Activated CD8-positive, alpha-beta memory T cell treated with anti-CD3 and anti-CD28 coated beads for 24 hours (primary cell): ENCODE results near the gene PIGS.
"Not testable (repeated sequence)": the region's sequence is repeated elsewhere in the genome, so short reads cannot be mapped to it uniquely, and the experiment has no call there.

Experiments
- DNase-seq: peaks from one replicate; pipeline ENCODE4 v3.0.0-alpha.2; 2020

PIGS gene

DNA sequence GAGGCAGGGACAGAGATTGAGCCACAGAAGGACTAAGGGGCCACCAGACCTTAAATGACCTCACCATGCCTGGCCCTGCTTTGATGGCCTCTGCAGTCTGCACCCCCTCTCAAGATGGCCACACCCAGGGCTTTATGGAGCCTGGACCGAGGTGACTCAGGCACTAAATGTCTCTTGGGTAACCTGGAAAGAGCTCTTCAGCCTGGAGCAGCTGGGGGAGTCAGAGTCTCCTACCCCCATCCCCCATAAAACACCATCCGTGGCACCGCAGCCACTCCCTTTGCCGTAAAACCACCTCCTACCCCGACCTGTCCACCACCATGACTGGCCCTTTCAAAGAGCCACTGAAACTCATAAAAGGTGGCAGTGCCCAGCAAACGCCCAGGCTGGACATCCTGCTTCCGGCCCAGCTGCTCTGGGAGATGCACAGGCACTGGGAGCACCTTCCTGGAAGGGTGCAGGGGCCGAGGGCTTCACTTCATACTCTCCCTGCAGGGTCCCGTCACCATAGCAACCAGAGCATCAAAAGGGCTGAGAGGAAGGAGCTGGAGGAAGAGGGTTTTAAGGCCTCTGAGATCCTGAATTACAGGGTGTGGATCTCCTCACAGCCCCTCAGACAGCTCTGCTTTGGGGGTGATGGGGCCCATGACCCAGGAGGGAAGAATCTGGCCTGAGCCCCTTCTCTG is 42.9 kb downstream of the PIGS start:
- no peak for DNase-seq

DNA sequence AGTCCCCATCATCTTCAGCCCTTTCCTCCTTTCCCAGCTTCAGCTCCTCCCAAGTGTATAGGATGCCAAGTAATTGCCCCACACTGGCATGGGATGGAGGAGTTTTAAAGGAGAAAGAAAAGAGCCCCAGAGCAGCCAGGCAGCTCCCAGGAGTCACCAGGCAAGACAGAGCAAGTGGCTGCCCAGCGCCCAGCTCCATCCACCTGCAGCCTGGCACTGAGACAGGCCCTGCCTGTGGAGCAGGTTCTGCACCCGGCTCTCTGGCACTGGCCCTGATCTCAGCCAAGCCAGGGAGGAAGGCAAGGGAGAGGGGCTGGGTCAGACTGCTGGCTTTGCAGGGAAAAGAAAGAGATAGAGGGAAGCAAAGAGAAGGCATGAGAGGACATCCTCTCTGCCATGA is 43.5 kb downstream of the PIGS start:
- DNase-seq: no peak

DNA sequence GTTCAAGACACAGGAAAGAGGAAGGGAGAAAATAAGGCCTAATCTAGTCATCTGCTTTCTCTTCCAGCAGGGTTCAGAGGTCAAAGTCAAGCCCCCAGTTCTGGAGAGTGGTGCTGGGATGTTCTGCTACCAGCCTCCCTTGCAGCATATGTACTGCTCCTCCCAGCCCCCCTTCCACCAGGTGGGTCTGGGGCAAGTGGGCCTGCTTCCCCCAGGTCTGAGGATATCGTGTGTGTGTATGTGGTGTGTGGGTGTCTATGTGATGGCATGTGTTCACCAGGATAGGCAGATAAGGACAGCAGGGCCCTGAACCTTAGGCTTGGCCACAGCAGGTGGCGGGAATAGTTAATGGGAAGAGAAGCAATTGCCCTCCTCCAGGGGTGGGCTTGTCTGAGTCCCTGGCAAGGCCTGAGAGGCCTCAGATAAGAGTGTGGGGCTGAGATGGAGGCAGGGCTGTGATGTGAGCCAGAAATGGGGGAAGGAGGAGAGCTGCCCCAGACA is 44.1 kb downstream of the PIGS start:
- DNase-seq: no peak

DNA sequence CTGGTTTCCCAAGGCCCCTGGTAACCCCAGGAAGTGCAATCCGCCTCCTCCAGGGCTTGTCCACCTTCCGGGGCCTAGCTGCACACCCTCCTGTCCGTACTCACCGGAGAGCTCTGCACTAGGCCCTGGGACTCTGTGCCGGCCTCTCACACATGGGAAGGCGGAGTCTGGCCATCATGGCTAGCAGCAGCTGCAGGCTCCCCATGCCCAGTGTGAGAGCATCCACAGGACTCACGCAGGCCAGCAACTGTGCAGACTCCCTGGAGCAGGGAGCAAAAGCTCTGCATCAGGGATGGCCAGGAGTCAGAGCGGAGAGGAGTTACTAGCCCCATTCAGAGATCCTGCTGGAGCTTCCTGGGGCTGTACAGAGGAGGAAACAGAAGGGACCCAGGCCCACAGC is 44.9 kb downstream of the PIGS start:
- no peak for DNase-seq

DNA sequence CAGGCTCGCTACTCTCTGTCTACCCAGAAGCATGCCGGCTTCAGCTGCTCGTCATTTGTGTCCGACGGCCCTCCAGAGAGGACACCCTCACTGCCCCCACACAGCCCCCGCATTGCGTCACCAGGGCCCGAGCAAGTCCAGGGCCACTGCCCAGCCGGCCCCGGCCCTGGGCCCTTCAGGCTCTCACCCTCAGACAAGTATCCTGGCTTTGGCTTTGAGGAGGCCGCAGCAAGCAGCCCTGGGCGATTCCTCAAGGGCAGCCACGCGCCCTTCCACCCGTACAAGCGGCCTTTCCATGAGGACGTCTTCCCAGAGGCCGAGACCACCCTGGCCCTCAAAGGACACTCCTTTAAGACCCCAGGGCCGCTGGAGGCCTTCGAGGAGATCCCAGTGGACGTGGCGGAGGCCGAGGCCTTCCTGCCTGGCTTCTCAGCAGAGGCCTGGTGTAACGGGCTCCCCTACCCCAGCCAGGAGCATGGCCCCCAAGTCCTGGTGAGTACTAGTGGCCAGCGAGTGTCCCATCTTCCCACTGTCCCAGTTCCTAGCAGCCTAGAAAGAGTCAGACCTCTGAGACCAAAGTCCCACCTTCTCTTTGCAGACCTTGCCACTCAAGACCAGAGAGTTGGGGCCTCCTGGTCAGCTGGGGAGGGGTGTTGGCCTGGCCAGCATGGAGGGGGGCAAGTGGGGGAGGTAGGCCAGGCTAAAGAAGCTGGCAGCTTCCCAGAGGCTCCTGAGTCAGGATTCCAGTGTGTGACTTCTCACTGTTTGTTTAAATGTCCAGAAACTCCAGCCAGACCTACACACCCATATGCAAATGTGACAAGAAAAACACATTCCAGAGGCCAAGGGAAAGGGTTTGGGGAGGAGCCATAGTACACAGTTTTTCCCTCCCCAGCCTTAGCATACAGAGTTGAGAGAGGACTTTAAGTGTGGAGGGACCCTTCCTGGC is 46.6 kb downstream of the PIGS start:
- no peak for DNase-seq

DNA sequence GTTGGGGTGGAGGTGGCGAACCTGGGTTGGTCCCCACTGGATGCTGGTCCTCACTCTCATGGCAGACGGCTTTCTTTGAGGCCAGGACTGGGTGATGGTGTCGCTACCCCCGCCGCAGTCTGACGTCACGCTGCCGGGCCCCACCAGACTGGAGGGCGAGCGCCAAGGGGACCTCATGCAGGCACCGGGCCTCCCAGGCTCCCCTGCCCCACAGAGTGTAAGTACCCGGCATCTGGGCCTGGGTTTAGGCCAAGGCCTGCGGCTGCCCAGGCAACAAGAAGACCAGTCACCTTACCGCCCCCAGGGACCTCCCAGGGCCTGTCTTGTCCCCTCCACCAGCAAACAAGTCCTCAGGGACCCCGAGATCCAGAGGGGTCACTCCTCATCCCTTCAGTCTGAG is 47.4 kb downstream of the PIGS start:
- DNase-seq: no peak

DNA sequence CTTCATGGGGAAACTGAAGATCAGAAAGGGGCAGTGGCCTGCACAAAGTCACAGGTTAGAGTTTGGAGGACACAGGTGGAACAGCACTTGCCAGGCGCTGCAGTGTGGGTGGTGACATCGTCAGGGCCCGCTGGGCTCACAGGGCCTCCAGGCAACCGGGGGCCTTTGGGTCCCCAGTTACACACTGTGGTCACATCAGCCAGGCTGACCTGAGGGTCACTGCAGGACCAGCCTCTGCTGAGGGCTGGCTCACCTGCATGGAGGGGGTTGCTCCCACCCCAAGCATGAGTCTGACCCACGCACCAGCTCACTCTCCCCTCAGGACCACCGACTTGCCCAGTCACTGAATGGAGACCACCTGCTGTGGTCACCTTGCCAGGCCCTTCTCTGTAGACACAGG is 48.1 kb downstream of the PIGS start:
- DNase-seq: no peak

DNA sequence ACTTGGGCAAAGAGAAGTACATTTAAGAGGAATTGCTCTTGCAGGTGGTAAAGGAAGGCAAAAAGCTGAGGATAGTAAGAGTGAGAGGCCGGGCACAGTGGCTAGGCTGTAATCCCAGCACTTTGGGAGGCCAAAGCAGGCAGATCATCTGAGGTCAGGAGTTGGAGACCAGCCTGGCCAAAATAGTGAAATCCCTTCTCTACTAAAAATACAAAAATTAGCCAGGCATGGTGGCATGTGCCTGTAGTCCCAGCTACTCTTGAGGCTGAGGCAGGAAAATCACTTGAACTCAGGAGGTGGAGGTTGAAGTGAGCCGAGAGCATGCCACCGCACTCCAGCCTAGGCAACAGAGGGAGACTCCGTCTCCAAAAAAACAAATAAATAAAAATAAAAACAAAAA is 49.0 kb downstream of the PIGS start:
- not testable (repeated sequence) for DNase-seq

DNA sequence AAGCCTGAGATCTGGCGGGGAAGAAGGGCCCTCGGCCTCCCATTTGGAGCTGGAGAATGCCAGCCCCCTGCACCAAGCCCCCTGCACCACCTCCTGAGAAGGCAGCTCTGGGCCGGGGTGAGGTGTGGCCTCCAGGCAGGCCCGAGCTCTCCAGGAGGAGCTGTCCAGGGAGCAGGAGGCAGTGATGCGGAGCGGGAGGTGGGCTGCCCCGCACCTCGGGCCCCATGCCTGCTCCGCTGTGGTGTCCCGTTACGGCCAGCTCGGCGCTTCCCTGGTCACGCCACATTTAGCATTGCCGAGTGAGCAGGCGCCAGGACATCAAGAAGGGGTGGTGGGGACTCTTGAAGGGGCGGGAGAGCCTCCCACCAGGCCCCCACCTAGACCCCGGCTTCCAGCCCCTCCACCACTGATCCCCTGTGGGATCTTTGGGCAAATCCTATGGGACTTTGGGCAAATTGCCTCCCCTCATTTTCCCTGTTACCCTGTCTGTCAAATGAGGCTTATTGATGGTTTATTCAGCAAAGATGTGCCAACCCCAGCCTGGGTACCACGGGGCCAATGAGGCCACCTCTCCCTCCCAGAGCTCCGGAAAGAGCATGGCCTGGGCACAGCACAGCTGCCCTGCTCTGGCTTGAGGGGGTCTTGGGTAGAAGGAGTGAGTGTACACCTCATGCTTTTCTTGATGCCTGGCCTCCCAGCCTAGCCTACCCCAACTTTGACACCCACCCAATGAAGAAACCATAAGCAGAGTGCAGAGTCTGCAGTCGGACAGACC is 49.8 kb downstream of the PIGS start:
- no peak for DNase-seq

DNA sequence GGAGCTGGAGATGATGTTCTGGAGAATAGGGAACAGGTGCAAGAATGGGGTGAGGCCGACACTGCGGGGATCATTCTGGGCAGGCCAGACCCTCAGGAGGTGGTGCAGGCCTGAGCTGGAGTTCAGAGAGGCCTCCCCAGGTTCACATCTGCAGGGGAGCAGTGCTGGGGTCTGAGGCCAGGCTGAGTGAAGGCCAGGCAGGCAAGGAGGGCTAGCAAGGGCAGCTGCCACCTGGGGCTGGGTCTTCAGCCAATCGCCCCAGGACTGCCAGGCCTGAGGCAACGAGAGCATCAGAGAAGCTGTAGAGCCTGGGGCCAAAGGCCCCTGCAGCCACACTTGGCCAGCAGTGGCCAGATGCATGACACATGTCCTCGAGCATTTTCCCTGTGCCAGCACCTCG is 50.6 kb downstream of the PIGS start:
- no peak for DNase-seq

DNA sequence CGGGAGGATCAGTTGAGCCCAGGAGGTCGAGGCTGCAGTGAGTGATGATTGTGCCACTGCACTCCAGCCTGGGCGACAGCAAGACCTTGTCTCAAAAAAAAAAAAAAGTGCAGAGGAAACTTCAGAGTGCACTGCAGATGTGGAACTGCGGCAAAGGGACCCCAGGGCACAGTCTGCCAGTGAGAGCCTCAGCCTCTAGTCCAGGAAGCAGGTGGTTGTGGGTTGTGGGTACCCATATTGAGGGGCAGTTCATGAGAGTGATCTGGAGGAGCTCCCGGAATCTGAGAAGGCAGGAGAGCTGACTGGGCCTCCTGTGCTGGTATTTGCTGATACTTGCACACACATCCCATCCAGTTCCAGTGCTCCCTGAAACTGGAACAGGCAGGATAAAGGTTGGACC is 52.1 kb downstream of the PIGS start:
- DNase-seq: no peak

DNA sequence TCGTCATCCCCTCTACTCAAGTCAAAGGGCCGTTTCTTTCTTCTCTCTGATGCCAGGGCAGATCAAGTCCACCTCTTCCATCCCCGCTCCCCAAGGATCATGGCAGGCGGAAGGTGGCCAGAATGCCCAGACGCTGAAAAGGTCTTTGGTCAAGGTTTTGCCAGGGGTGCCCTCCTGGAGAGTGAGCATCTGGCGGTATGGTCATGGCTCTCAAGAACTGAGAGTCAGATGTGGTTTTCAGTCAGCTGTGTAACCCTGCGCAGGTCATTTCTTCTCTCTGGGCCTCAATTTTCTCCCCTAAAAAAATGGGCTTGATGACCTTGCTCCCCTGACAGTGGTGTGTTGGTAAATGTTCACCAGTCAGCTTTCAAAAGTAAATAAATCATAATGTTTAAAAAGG is 52.7 kb downstream of the PIGS start:
- no peak for DNase-seq

DNA sequence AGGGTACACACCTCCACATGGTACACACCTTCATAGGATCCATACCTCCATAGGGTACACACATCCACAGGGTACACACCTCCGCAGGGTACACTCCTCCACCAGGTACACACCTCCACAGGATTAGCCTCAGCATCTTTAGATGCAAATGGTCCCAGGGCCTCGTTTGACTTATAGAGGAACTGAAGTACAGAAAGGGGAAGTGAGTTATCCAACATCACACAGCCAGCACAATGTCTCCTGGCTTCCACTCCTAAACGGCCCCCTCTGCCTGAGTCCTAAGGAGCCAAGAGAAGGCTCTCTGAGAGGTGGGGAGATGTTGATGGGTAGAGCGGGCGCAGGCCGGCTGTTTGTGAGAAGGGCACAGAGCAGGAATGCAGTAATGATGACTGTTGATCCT is 53.2 kb downstream of the PIGS start:
- DNase-seq: no peak

DNA sequence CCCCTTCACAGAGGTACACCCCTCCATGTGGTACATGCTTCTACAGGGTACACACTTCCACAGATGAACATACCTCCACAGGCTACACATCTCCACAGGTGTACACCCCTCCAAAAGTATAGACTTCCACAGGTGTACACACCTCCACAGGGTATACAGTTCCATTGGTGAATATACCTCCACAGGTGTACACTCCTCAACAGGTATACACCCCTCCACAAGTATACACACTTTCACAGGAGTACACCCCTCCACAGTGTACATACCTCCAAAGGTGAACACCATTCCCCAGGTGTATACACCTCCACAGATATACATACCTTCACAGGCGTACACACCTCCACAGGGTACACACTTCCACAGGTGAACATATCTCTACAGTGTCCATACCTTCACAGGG is 55.8 kb downstream of the PIGS start:
- no peak for DNase-seq

DNA sequence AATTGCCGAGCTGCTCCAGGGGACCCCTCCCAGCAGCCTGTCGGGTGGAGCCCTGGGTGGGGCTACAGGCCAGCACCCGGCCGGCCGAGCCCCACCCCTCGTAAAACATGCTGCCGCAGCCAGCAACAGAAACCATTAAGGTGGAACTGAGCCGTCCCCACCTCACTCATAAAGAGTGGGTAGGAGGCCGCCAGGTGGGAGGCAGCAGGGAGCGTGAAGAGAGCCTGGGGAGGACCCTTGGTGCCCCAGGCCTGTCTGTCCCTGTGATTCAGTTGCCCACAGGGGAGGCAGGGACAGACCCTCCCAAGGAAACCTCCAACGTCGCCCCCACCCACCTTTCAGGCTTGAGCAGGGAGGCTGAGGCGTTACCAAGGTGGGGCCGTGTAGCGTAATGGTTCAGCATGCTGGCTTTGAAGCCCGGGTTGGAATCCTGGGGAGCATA is 56.7 kb downstream of the PIGS start:
- no peak for DNase-seq

DNA sequence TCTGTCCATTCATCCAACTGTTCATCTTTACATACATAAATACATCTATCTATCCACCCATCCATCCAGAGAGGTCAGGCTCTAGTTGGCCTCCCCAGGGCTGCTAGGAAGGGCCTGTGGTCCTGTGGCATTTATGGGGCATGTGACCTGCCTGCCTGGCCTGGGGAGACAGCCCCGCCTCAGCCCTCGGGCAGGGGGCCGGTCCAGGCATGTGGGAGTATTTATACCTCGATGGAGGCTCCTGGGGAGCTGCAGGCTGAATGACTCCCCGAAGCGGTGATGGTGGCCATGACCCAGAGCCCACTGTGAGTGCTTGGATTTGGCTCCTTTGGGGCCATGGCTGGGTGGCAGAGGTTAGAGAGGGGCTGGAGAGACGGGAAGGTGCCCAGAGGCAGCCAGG is 57.8 kb downstream of the PIGS start:
- DNase-seq: no peak

DNA sequence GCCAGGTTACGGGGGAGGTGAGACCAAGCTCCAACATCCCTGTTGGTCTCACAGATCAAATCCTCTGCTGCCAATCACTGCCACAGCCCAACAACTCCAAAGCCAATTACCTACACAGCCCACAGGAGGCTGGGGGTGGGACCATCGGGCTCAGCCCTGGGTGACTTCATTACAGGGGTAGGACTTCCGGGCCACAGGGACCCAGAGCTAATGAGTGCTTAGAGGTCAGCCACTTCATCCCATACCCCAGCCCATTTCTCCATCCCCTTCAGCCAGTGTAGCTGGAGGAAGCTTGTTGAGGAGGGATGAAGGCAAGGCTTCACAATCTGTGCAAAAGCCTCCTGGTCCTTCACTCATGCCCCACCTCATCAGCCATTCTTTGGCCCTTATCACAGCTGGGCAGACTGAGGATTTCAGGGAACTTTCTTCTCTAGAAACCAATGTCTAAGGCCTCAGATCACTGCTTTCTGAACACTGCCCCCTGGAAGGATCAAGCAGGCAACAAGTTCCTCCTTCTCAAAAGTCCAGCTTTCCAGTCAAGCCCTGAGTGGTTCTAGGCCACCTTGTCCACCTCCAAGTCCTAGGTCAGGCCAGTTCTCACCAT is 59.4 kb downstream of the PIGS start:
- no peak for DNase-seq

DNA sequence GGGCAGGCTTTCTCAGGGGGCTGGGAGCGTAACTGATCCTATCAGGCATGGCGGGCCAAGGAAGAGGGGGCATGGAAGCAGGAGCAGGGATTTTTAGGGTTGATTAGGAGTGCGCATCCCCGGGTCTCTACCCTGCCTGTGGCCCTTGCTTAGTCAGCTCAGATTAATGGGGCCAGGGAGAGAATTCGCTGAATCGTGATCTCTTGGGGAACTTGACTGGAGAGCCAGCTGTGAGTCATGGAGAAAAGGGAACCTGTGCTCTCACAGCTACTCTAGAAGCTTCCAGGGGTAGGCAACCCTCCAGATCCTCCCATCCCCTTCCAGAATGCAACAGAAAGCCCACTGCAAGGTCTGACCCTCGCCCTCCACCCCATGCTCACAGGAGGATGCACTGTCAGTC is 61.5 kb downstream of the PIGS start:
- DNase-seq: no peak

DNA sequence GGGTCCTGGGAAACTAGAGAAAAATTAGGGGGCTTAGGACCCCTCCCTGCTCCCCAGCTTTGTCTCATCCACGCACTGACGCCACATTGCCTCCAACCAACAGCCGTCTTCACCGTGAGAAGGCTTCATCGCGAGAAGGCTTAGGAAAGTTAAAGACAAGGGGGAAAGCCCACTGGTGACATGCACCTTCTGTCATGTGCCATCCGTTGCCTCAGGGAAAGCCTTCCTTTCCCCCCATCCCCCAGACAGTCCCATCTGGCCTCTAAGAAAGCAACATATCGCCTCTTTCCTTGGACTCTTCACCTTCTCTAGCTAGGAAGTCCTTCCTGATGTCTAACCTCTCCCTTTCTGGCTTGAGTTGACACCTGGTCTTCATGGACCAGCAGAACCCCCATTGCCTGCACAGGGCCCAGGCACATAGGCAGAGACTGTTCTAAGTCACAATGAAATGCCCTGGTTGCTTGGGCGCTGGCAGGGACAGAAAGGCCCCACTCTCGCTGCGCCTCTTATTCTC is 63.1 kb downstream of the PIGS start:
- no peak for DNase-seq

DNA sequence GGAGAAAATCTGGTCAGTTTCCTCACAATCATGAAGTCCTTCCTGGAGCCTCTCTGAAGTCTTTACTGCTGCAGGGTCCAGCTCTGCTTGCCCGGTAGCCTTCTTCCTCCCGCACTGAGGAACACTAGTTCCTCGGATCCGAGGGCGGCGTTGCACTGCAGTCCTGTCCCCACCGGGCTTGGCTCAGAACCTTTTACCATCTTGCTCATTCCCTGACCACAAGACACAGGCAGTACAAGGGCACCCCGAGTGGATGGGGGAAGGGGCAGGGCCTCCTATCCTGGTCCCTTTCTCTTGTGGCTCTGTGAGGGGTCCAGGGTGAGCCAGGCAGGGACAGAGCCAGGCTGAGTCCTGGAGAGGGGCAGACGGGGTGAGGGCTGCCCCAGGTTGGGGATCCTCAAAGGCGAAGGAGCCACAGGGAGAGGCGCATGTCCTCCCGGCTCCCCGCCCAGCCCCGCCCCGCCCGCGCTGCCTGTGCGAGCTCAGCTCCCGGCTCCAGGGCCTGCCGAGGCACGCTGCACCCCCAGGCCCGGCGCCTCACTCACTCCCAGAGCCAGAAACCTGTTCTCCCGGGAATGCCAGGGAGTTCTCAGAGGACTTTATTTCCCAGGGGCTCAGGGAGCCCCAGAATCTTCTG is 63.6 kb downstream of the PIGS start:
- no peak for DNase-seq

DNA sequence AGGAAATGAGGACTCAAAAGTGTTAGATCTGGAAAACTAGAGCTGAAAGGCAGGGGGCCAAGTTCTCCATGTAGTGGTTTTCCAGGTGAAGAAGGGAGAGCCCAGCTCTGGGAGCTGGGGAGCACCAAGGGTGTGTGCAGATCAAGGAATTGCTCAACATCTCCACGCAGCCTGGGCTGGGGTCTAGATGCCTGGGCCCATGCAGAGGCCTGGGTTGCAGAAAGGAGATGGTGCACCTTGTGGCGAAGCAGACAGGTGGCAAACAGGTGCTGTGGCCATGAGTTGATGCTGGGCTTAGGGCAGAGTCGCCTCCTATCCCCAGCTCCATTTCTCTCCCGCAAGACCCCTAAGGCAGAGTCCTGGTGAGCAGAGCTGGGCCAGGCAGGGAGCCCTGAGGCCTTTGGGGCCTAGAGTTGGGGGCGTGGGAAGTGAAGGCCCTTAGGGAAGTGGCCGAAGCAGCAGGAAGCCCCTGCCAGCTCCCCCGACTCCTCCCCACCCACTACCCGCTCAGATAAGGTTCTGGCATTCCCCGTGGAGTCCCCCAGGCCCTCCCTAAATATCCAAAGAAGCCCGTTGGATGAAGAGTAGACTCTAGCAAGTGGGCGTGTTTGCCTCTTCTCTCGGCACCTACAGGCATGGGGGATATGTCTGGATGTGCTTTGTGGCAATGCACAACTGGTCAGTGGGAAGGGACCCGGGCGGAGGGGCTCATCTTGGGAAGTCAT is 64.4 kb downstream of the PIGS start:
- DNase-seq: no peak
